Neural progenitor cell (in vitro differentiated cells): ENCODE data around the gene UNC93B1. TPM values are rescaled to one million over a fixed set of nuclear protein-coding genes. Genes with fewer than 3 reads are reported as not detected.

ENCODE experiments used
- DNase-seq: peaks from one replicate; pipeline ENCODE4 v3.0.0-alpha.2; 2016; ENCODE audit warnings: low spot score
- H2AFZ ChIP-seq: fragments of 200-600 bp; sonication (generic); replicated peaks from 2 replicates; pipeline ENCODE4 v1.6.1; 2016; ENCODE audit warnings: antibody characterized with exemption
- H3F3A ChIP-seq: fragments of 200-600 bp; sonication (generic); 2 replicates; pipeline ENCODE4 v1.6.1; 2016; ENCODE audit warnings: antibody characterized with exemption, low read depth
- H3K27ac ChIP-seq: fragments of 200-600 bp; sonication (generic); 2 replicates; pipeline ENCODE4 v1.5.1; 2016; ENCODE audit warnings: mild to moderate bottlenecking
- H3K27me3 ChIP-seq: fragments of 200-600 bp; sonication (generic); 2 replicates; pipeline ENCODE4 v1.6.1; 2016; ENCODE audit warnings: mild to moderate bottlenecking, moderate library complexity
- H3K36me3 ChIP-seq: fragments of 200-600 bp; sonication (generic); 2 replicates; pipeline ENCODE4 v1.5.1; 2016
- H3K4me1 ChIP-seq: fragments of 200-600 bp; sonication (generic); 2 replicates; pipeline ENCODE4 v1.6.1; 2016; ENCODE audit warnings: mixed run types
- H3K4me2 ChIP-seq: fragments of 200-600 bp; sonication (generic); 2 replicates; pipeline ENCODE4 v1.6.1; 2016
- H3K4me3 ChIP-seq: fragments of 200-600 bp; sonication (generic); 2 replicates; pipeline ENCODE4 v1.5.1; 2016
- H3K79me2 ChIP-seq: fragments of 200-600 bp; sonication (generic); 2 replicates; pipeline ENCODE4 v1.6.1; 2016; ENCODE audit warnings: low read depth
- H3K9ac ChIP-seq: fragments of 200-600 bp; sonication (generic); 2 replicates; pipeline ENCODE4 v1.6.1; 2016
- H3K9me3 ChIP-seq: fragments of 200-600 bp; sonication (generic); 2 replicates; pipeline ENCODE4 v1.5.1; 2016; ENCODE audit warnings: low read depth
- H4K20me1 ChIP-seq: fragments of 200-600 bp; sonication (generic); 2 replicates; pipeline ENCODE4 v1.6.1; 2016; ENCODE audit warnings: low read depth
- H3K27ac Mint-ChIP-seq: 3 replicates; pipeline ENCODE4 v1.8.0; 2021; ENCODE audit warnings: mixed read lengths
- H3K27me3 Mint-ChIP-seq: 2 replicates; pipeline ENCODE4 v1.8.0; 2022; ENCODE audit warnings: low read depth, mild to moderate bottlenecking, inconsistent platforms, moderate library complexity, mixed read lengths; ENCODE audit not compliant: insufficient read depth
- H3K36me3 Mint-ChIP-seq: 3 replicates; pipeline ENCODE4 v1.8.0; 2021; ENCODE audit warnings: mixed read lengths
- H3K4me1 Mint-ChIP-seq: 3 replicates; pipeline ENCODE4 v1.8.0; 2021; ENCODE audit warnings: mixed read lengths
- H3K4me3 Mint-ChIP-seq: 3 replicates; pipeline ENCODE4 v1.8.0; 2021; ENCODE audit warnings: mild to moderate bottlenecking, moderate library complexity, mixed read lengths
- H3K9me3 Mint-ChIP-seq: 3 replicates; pipeline ENCODE4 v1.8.0; 2020; ENCODE audit warnings: mixed read lengths
- CTCF ChIP-seq: fragments of 200-600 bp; sonication (generic); IDR thresholded peaks from 2 replicates; pipeline ENCODE4 v1.5.1; 2017; ENCODE audit warnings: antibody characterized with exemption, mild to moderate bottlenecking
- EZH2 ChIP-seq: fragments of 200-600 bp; sonication (generic); IDR thresholded peaks from 2 replicates; pipeline ENCODE4 v1.6.1; 2017; ENCODE audit warnings: antibody characterized with exemption, mild to moderate bottlenecking, moderate library complexity
- EZH2phosphoT487 ChIP-seq: fragments of 200-600 bp; sonication (generic); IDR thresholded peaks from 2 replicates; pipeline ENCODE4 v1.6.1; 2017; ENCODE audit warnings: antibody characterized with exemption
- total RNA-seq: library from RNA; depleted of rRNA; stranded (reverse); fragments of >200 nt; gene quantifications from 2 replicates; pipeline ENCODE4 v1.2.3, GENCODE V29; 2015; ENCODE audit warnings: low replicate concordance

The UNC93B1 gene
- total RNA-seq, 1 donor from 2014 or later = 8.8 TPM

- H3K4me1 ChIP-seq = peaks cover 14% of the 10 kb centered on the region
- H3K27me3 Mint-ChIP-seq = peaks cover 20% of the 10 kb centered on the region
Measured at GRCh38 chr11:68007498-68008380, 3.8 kb upstream of the UNC93B1 start.

GRCh38 chr11:68006606-68007166 lies 2.8 kb upstream of the UNC93B1 start:
- Mint-ChIP-seq H3K9me3 (no peaks in the 10 kb centered on the region), H3K27ac (no peak overlapping the region), H3K4me3 (no peak overlapping the region), H3K27me3 (peaks cover 23% of the 10 kb centered on the region), H3K36me3 (no peaks in the 10 kb centered on the region), H3K4me1 (peaks cover 44% of the 10 kb centered on the region)
- peaks cover 7% of the 10 kb centered on the region for H4K20me1 ChIP-seq
- H3K27me3 ChIP-seq = peaks cover 29% of the 10 kb centered on the region
- H3K27ac ChIP-seq = no peak overlapping the region
- no peak overlapping the region for H3K9ac ChIP-seq
- no peak overlapping the region for H3K4me2 ChIP-seq
- DNase-seq = no peak
- H2AFZ ChIP-seq = no peak overlapping the region
- H3K36me3 ChIP-seq = no peaks in the 10 kb centered on the region
- peaks cover 17% of the 10 kb centered on the region for H3F3A ChIP-seq
- TF ChIP-seq EZH2phosphoT487 (no peak), CTCF (no peak), EZH2 (no peak)
- H3K4me1 ChIP-seq = peaks cover 14% of the 10 kb centered on the region
- no peak overlapping the region for H3K4me3 ChIP-seq
- H3K9me3 ChIP-seq = no peaks in the 10 kb centered on the region
- no peaks in the 10 kb centered on the region for H3K79me2 ChIP-seq

More at GRCh38 chr11:68007498-68008380, 3.8 kb upstream of the UNC93B1 start:
- TF ChIP-seq EZH2phosphoT487 (no peak), CTCF (no peak), EZH2 (no peak)
- Histone ChIP-seq H3K4me3 (no peak overlapping the region), H3F3A (peaks cover 11% of the 10 kb centered on the region), H3K4me2 (no peak overlapping the region), H3K27me3 (peaks cover 24% of the 10 kb centered on the region), H4K20me1 (peaks cover 2% of the 10 kb centered on the region), H3K36me3 (no peaks in the 10 kb centered on the region), H3K9ac (no peak overlapping the region), H3K9me3 (no peaks in the 10 kb centered on the region), H3K79me2 (no peaks in the 10 kb centered on the region), H3K27ac (no peak overlapping the region), H2AFZ (no peak overlapping the region)
- Mint-ChIP-seq H3K9me3 (no peaks in the 10 kb centered on the region), H3K4me1 (peaks cover 46% of the 10 kb centered on the region), H3K27ac (no peak overlapping the region), H3K36me3 (no peaks in the 10 kb centered on the region), H3K4me3 (no peak overlapping the region)
- DNase-seq = no peak

- Histone ChIP-seq H3K9me3 (no peaks in the 10 kb centered on the region), H3K4me2 (no peak overlapping the region), H3K4me3 (no peak overlapping the region), H3K79me2 (no peaks in the 10 kb centered on the region), H3K27ac (no peak overlapping the region), H2AFZ (no peak overlapping the region), H3F3A (peaks cover 12% of the 10 kb centered on the region), H4K20me1 (peaks cover 7% of the 10 kb centered on the region), H3K4me1 (no peaks in the 10 kb centered on the region), H3K27me3 (peaks cover 29% of the 10 kb centered on the region), H3K36me3 (no peaks in the 10 kb centered on the region), H3K9ac (no peak overlapping the region)
- peak overlapping the region; percentile 87 for H3K4me3 Mint-ChIP-seq
- no peak overlapping the region for H3K27ac Mint-ChIP-seq
- H3K9me3 Mint-ChIP-seq = no peaks in the 10 kb centered on the region
- H3K27me3 Mint-ChIP-seq = peaks cover 21% of the 10 kb centered on the region
- DNase-seq = no peak
- H3K4me1 Mint-ChIP-seq = peaks cover 31% of the 10 kb centered on the region
- H3K36me3 Mint-ChIP-seq = no peaks in the 10 kb centered on the region
- TF ChIP-seq EZH2 (no peak), EZH2phosphoT487 (no peak), CTCF (no peak)
Measured at GRCh38 chr11:68004551-68005335, 846 bp upstream of the UNC93B1 start.
